HEK293 (cell line): ENCODE data around the gene NUB1.

Experiments
- CTCF ChIA-PET: fragments of 350-600 bp; formaldehyde crosslinking; extraction: SDS; loops from one replicate; lab custom pipeline; 2021; ENCODE audit warnings: antibody characterized with exemption; lab: Yijun Ruan, JAX
- POLR2A ChIA-PET: fragments of 300-600 bp; formaldehyde crosslinking; extraction: SDS; loops from one replicate; lab custom pipeline; 2020; ENCODE audit warnings: antibody characterized with exemption, inconsistent platforms; lab: Yijun Ruan, JAX
- H3K27ac ChIP-seq: fragments of 200-500 bp; sonication (Bioruptor generic); 2 replicates; pipeline ENCODE4 v1.5.1; 2014; ENCODE audit warnings: low read depth, low read length, control low read depth, inconsistent platforms; ENCODE audit errors: extremely low read depth
- H3K36me3 ChIP-seq, 2 experiments: fragments of 200-500 bp in 1 of 2; sonication (Bioruptor generic) in 1 of 2; 1 replicate in 1 of 2; 2 replicates in 1 of 2; pipeline ENCODE4 v1.5.1; 2014 to 2017; ENCODE audit warnings: inconsistent platforms in 2 of 2, low read length in 2 of 2; ENCODE audit not compliant: control insufficient read depth in 2 of 2, insufficient read depth in 1 of 2
- H3K4me1 ChIP-seq: fragments of 200-500 bp; sonication (Bioruptor generic); 2 replicates; pipeline ENCODE4 v1.5.1; 2014; ENCODE audit warnings: mild to moderate bottlenecking, low read length, inconsistent platforms; ENCODE audit not compliant: control insufficient read depth, insufficient read depth
- H3K4me3 ChIP-seq: 2 replicates; pipeline ENCODE4 v1.5.1; 2011; ENCODE audit warnings: low read depth, mild to moderate bottlenecking, control low read depth, low read length, moderate library complexity
- H3K9me3 ChIP-seq: fragments of 200-500 bp; sonication (Bioruptor generic); 2 replicates; pipeline ENCODE4 v1.5.1; 2014; ENCODE audit warnings: low read depth, low read length, inconsistent platforms; ENCODE audit not compliant: control insufficient read depth, insufficient read depth
- GLIS1 ChIP-seq: fragments of 450-650 bp; formaldehyde crosslinking; IDR thresholded peaks from 2 replicates; pipeline ENCODE4 v1.5.1; 2016; ENCODE audit warnings: missing biosample characterization, missing genetic modification characterization
- HOXA7 ChIP-seq: sonication (generic); formaldehyde crosslinking; IDR thresholded peaks from 2 replicates; pipeline ENCODE4 v1.8.1; 2022; ENCODE audit warnings: missing genetic modification reagents, borderline replicate concordance
- PRDM1 ChIP-seq: fragments of 450-650 bp; formaldehyde crosslinking; IDR thresholded peaks from 2 replicates; pipeline ENCODE4; 2016; ENCODE audit warnings: missing biosample characterization, missing genetic modification characterization
- SCRT2 ChIP-seq: fragments of 450-650 bp; formaldehyde crosslinking; IDR thresholded peaks from 2 replicates; pipeline ENCODE4 v1.5.1; 2016; ENCODE audit warnings: missing biosample characterization, missing genetic modification characterization
- ZIC2 ChIP-seq: fragments of 450-650 bp; formaldehyde crosslinking; IDR thresholded peaks from 2 replicates; pipeline ENCODE4 v1.5.1; 2016; ENCODE audit warnings: missing biosample characterization, missing genetic modification characterization
- ZNF169 ChIP-seq: fragments of 450-650 bp; formaldehyde crosslinking; IDR thresholded peaks from 2 replicates; pipeline ENCODE4 v1.5.1; 2016; ENCODE audit warnings: missing biosample characterization, missing genetic modification characterization
- ZNF311 ChIP-seq: fragments of 450-650 bp; formaldehyde crosslinking; IDR thresholded peaks from 2 replicates; pipeline ENCODE4 v1.5.1; 2017; ENCODE audit warnings: missing biosample characterization, missing genetic modification characterization, borderline replicate concordance
- ZNF530 ChIP-seq: fragments of 450-650 bp; formaldehyde crosslinking; IDR thresholded peaks from 2 replicates; pipeline ENCODE4 v1.5.1; 2016; ENCODE audit warnings: low read depth, missing biosample characterization, missing genetic modification characterization
- ZNF548 ChIP-seq: fragments of 450-650 bp; formaldehyde crosslinking; IDR thresholded peaks from 2 replicates; pipeline ENCODE4 v1.5.1; 2016; ENCODE audit warnings: missing biosample characterization, missing genetic modification characterization
- ZNF596 ChIP-seq: fragments of 450-650 bp; IDR thresholded peaks from 2 replicates; pipeline ENCODE4 v1.5.0; 2018; ENCODE audit warnings: missing biosample characterization, mild to moderate bottlenecking, missing genetic modification characterization, moderate library complexity
- ZNF791 ChIP-seq: fragments of 450-650 bp; formaldehyde crosslinking; IDR thresholded peaks from 2 replicates; pipeline ENCODE4 v1.5.1; 2016; ENCODE audit warnings: missing biosample characterization, missing genetic modification characterization
- TF ChIP-seq, protein P1 (sequence below): fragments of 450-650 bp; formaldehyde crosslinking; IDR thresholded peaks from 2 replicates; pipeline ENCODE4 v1.5.0; 2017; ENCODE audit warnings: missing biosample characterization, missing genetic modification characterization, borderline replicate concordance
- TF ChIP-seq, protein P2 (sequence below): fragments of 450-650 bp; formaldehyde crosslinking; IDR thresholded peaks from 2 replicates; pipeline ENCODE4 v1.5.1; 2016; ENCODE audit warnings: missing biosample characterization, missing genetic modification characterization
- TF ChIP-seq, protein P3 (sequence below): fragments of 450-650 bp; formaldehyde crosslinking; IDR thresholded peaks from 2 replicates; pipeline ENCODE4 v1.5.1; 2016; ENCODE audit warnings: missing biosample characterization, missing genetic modification characterization

NUB1 gene

DNA sequence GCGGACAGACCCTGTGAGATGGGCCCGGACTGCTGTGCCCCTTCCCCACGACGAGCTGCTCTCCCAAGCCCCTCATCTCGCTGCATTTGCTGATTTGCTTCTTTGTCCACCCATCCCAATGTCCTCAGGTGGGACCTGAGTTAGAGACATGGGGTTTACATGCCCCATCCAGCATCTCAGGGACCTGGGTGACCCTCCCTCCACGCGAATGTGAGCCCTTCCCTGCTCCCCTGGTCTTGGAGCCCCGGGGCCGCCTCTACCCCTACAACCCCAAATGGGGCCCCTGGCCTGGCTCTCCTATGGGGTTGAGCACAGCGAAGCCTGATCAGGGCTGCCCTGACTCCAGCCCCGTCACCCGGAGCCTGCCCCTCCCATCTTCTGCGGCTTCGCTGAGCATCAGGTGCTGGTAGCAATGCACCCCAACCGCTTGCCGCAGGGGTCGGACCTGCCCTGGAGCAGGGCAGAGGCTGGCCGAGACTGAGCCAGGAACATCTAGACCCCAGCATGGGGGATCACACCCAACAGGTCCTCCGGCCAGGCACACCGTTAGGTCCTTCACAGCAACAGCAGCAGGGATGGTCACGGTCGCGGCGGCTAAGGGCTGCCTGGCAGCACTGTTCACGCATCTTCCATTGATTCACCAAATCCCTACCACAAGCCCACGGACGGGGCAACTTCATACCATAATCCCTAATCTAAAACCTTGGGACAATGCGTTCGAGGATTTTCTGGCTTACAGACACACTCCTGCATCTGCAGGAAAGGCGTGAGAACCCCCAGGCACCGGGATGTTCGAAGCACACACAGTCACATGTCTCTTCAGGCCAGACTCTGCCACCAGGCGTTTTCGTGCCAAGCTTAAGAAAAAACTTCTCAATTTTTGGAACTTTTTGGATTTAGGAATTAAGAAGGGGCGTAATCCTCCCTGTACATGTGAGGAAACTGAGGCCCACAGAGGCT is 52.7 kb downstream of the NUB1 start:
- no peak overlapping the region for H3K27ac ChIP-seq
- no peaks in the 10 kb centered on the region for H3K36me3 ChIP-seq
- ChIA-PET CTCF (interaction anchor here (0.8 kb wide), 1 partner anchor 26 kb away, joined by 6 read pairs; no protein-coding TSS in a partner anchor), POLR2A (no interaction called here)
- no peaks in the 10 kb centered on the region for H3K4me1 ChIP-seq
- TF ChIP-seq HOXA7 (CRISPR knock-in tag) = no peak
- TF ChIP-seq SCRT2 (tag by site-specific recombination) = peak; percentile 67
- no peaks in the 10 kb centered on the region for H3K9me3 ChIP-seq
- H3K4me3 ChIP-seq = no peak overlapping the region

DNA sequence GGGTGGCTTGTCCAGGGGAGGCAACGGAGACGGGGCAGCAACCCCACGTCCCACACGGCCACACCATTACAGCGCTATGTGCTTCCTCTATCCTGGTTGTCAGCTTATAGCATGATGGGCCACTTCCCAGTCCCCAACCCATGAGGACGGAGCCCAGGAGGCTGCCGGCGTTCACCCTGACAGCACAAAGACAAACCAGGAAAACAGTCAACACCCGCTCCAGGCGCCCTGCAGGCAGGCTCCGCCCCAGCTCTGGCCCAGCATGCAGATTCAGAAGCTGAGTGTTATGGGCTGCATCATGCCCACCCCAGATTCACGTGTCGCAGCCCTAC is 53.4 kb downstream of the NUB1 start:
- no peak overlapping the region for H3K4me3 ChIP-seq
- no peak overlapping the region for H3K27ac ChIP-seq
- H3K9me3 ChIP-seq = no peaks in the 10 kb centered on the region
- ChIA-PET CTCF (interaction anchor here (0.8 kb wide), 1 partner anchor 26 kb away, joined by 6 read pairs; no protein-coding TSS in a partner anchor), POLR2A (no interaction called here)
- H3K4me1 ChIP-seq = no peaks in the 10 kb centered on the region
- no peak for TF ChIP-seq ZNF530 (tag by site-specific recombination)
- TF ChIP-seq, protein P1, sequence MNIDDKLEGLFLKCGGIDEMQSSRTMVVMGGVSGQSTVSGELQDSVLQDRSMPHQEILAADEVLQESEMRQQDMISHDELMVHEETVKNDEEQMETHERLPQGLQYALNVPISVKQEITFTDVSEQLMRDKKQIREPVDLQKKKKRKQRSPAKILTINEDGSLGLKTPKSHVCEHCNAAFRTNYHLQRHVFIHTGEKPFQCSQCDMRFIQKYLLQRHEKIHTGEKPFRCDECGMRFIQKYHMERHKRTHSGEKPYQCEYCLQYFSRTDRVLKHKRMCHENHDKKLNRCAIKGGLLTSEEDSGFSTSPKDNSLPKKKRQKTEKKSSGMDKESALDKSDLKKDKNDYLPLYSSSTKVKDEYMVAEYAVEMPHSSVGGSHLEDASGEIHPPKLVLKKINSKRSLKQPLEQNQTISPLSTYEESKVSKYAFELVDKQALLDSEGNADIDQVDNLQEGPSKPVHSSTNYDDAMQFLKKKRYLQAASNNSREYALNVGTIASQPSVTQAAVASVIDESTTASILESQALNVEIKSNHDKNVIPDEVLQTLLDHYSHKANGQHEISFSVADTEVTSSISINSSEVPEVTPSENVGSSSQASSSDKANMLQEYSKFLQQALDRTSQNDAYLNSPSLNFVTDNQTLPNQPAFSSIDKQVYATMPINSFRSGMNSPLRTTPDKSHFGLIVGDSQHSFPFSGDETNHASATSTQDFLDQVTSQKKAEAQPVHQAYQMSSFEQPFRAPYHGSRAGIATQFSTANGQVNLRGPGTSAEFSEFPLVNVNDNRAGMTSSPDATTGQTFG (tag by site-specific recombination) = no peak
- no peak for TF ChIP-seq ZNF169 (tag by site-specific recombination)
- no peak for TF ChIP-seq ZNF311 (tag by site-specific recombination)
- TF ChIP-seq, protein P2, sequence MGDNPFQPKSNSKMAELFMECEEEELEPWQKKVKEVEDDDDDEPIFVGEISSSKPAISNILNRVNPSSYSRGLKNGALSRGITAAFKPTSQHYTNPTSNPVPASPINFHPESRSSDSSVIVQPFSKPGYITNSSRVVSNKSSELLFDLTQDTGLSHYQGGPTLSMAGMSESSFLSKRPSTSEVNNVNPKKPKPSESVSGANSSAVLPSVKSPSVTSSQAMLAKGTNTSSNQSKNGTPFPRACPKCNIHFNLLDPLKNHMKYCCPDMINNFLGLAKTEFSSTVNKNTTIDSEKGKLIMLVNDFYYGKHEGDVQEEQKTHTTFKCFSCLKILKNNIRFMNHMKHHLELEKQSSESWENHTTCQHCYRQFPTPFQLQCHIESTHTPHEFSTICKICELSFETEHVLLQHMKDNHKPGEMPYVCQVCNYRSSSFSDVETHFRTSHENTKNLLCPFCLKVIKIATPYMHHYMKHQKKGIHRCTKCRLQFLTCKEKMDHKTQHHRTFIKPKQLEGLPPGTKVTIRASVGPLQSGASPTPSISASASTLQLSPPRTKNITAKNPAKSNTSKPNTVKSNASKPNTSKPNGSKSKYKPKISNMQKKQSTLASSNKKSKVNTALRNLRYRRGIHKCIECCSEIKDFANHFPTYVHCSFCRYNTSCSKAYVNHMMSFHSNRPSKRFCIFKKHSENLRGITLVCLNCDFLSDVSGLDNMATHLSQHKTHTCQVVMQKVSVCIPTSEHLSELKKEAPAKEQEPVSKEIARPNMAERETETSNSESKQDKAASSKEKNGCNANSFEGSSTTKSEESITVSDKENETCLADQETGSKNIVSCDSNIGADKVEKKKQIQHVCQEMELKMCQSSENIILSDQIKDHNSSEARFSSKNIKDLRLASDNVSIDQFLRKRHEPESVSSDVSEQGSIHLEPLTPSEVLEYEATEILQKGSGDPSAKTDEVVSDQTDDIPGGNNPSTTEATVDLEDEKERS (tag by site-specific recombination) = no peak
- no peak for TF ChIP-seq ZNF548 (tag by site-specific recombination)
- no peak for TF ChIP-seq PRDM1 (tag by site-specific recombination)
- TF ChIP-seq ZNF596 (tag by site-specific recombination) = no peak
- no peaks in the 10 kb centered on the region for H3K36me3 ChIP-seq

DNA sequence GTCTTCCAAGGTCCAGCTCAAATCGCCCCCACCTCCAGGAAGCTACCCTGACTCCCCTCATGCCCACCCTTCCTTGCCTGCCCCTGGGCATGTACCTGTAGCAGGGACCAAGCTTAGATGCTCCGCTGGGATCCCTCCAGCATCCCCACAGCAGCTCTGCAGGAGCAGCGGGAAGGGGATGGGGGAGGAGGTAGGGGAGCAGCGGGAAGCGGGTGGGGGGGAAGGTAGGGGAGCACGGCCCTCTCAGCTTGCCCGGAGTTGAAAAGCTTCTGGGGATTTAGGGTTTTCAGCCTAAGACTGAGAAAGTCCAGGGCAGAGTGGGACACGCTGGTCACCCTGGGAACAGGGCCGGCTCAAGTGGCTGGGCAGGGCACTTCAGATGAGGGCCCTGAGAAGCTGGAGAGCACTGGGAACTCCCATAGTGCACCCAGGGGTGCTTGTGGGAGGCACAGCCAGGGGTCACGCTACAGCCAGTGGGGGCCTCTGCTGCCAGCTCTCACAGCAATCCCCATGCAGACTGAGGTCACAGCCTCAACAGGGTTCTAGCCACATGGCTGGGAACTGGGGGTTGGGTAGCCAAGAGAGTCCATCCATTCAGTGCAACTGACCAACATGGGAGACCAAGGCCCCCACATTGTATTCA is 54.8 kb downstream of the NUB1 start:
- no peak overlapping the region for H3K4me3 ChIP-seq
- no peaks in the 10 kb centered on the region for H3K36me3 ChIP-seq
- H3K9me3 ChIP-seq = no peaks in the 10 kb centered on the region
- POLR2A ChIA-PET = no interaction called here
- H3K27ac ChIP-seq = no peak overlapping the region
- TF ChIP-seq ZIC2 = peak; percentile 85
- TF ChIP-seq, protein P3, sequence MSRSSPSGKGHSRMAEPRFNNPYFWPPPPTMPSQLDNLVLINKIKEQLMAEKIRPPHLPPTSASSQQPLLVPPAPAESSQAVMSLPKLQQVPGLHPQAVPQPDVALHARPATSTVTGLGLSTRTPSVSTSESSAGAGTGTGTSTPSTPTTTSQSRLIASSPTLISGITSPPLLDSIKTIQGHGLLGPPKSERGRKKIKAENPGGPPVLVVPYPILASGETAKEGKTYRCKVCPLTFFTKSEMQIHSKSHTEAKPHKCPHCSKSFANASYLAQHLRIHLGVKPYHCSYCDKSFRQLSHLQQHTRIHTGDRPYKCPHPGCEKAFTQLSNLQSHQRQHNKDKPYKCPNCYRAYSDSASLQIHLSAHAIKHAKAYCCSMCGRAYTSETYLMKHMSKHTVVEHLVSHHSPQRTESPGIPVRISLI (tag by site-specific recombination) = no peak
- TF ChIP-seq GLIS1 (tag by site-specific recombination) = peak; percentile 71
- no peak for TF ChIP-seq ZNF791 (tag by site-specific recombination)
- TF ChIP-seq, all 188 proteins: peak for 2
- H3K4me1 ChIP-seq = no peaks in the 10 kb centered on the region
- CTCF ChIA-PET = interaction anchor here (0.6 kb wide), 1 partner anchor 46 kb away, joined by 3 read pairs; no protein-coding TSS in a partner anchor
